CD4-positive, alpha-beta T cell treated with Interferon gamma for 1 hour (primary cell): Measurements from ENCODE around the gene SOCS2.
"Not testable (repeated sequence)": the region's sequence is repeated elsewhere in the genome, so short reads cannot be mapped to it uniquely, and the experiment has no call there.

Experiments used
- DNase-seq: peaks from one replicate; pipeline ENCODE4 v3.0.0-alpha.2; 2020

Gene SOCS2

DNA sequence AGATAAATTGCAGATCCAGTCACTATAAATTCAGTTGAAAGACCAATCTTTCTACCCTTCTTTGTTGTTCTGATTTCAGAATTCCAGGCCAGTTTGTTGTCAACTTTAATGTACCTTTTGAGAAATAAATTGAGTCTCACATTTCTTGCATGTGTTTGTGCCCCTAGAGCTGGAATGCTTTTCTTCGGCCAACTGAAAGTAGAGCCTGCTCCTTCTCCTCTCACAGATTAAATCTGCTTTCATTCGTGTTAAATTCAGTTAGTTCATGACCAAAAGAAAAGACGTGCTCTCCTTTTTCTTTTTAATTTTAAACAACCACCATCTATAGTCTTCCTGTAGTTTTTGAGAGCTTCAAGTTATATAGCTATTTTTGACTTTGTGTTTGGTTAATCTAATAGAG, 22.9 kb downstream of the SOCS2 start:
- no peak for DNase-seq

DNA sequence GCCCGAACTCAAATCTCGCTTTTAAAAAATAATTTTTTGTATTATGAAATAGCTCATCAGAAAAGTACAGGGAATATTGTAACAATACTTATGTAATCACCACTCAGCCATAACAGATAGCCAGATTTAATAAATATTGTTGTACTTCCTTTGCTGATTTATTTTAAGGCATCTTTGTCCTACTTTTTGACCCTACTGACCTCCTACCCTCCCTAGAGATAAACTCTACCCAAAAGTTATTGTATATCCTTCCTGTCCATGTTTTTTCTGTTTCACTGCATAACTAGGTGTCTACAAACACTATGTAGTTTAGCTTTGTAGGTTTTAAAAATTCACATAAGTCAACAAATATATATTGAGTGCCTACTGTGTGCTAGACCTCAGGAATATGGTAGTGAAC, 25.1 kb downstream of the SOCS2 start:
- no peak for DNase-seq

DNA sequence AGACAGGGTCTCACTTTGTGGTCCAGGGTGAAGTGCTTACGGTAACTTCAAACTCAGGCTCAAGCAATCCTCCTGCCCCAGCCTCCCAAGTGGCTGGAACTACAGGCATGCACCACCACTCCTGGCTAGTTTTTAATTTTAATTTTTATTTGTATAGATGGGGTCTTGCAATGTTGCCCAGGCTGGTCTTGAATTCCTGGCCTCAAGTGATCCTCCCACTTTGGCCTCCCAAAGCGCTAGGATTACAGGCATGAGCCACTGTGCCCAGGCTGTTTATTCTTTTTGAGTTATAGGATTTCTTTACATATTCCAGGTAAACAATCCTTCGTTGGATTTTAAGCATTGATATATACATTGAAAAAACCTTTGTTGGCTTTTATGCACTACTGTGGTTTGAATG, 26.7 kb downstream of the SOCS2 start:
- DNase-seq = no peak

DNA sequence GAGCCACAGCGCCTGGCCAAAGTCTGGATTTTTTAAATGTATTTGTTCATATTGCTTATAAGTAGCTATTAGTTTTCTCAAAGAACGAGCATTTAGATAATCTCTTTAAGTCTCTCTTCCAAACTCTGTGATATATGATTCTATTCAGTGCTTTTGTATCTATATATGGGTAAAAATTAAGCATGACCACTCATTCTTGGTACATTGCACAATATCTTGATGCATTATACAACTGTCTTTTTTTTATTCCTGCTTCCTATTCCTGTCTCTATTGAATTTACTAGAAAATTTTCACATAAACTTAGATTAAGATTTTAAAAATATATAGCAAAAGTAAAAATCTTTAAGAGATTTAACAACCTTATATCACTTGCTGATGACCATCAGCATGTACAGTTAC, 29.1 kb downstream of the SOCS2 start:
- DNase-seq = no peak

DNA sequence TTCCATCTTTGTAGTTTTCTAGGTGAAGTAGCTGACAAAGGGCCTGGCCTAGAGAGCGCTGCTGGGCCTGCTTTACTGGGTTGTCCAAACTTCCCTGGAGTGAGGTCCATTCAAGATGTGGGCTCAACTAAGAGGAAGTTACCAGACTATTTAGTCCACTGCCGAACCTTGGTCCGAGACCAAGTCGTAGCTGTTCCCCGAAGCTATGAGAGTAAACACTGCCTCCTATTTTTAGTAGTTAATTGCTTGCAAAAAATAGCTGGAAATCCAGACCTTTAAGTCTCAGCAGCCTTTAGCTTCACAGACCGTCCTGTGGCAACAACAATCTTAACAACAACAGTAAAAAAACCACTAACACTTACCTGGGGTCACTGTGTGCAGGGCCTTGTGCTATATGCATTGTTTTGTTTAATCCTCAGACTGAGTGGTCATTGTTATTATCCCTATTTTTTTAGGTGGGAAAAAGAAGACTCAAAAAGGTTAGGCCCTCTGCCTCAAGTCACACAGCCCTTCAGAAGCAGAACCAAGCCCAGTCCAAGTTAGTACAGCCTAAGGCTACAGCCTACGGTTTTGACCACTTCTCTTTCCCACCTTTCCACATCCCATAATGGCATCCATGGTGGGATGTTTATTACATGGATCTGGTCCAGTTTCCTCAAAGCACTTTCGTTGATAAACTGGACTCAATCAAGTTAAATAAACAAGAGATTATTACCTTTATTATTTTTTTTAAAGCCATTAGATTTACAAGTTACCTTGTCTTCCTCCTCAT, 30.6 kb downstream of the SOCS2 start:
- no peak for DNase-seq

DNA sequence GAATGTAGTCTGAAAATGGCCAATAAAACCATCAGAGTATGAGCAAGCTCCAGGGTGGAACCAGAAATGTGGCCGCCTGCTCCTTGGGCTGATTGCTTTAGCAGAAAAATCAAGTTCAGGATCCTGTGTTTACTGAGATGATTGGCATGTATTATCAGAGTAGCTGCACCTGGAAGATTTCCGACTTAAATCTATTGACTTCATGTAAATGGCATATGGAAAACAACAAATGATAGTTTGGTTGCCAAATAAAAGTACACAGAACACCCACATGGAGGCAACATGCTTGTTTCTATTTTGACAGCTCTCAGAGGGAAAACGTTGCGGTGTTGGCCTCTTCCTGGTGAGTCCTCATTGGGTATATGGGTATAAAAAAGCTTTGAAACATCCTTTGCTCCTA, 31.3 kb downstream of the SOCS2 start:
- DNase-seq = no peak

DNA sequence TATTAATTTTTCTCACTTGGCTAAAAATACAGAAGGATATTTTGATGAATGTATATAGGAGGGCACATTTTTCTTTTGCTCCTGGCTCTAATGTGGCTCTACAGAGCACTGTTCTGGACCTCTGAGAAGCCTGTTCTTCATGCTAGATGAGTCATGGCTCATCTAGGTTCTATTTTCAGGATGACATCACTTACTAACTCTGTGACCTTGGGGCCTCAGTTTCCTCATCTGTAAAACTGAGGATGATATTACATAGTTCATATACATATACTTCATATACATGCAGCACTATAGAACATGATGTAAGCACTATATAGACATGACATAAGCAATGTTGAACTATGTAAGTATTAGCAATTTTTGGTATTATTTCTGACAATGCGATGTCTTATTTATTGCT, 35.8 kb downstream of the SOCS2 start:
- no peak for DNase-seq

DNA sequence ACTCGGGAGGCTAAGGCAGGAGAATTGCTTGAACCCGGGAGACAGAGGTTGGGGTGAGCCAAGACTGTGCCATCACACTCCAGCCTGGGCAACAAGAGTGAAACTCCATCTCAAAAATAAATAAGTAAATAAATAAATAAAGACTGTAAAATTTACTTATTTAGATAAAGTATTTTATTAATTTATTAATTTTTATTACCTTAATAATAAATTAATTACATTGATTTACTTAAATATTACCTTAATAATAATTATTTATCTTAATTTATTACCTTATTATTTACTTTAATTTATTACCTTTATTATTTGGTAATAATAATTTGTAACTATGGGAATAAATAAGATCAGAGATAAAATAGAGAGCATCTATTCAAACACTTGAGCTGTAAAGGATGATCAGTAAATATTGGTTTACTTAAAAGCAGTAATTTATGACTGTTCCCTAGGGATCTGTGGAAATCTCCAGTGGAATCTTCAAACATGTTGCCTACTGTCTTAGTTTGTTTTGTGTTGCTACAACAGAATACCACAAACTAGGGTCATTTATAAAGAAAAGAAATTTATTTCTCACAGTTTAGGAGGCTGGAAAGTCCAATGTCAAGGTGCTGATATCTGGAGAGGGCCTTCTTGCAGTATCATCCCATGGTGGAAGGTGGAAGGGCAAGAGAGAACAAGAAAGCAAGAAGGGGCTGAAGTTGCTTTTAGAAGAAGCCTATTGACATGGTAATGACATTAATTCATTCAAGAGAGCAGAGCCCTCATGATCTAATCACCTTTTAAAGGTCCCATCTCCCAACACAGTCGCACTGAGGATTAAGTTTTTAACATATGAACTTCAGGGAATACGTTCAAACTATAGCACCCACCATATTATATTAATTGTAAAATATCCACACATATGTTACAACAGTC, 37.1 kb downstream of the SOCS2 start:
- DNase-seq = no peak

DNA sequence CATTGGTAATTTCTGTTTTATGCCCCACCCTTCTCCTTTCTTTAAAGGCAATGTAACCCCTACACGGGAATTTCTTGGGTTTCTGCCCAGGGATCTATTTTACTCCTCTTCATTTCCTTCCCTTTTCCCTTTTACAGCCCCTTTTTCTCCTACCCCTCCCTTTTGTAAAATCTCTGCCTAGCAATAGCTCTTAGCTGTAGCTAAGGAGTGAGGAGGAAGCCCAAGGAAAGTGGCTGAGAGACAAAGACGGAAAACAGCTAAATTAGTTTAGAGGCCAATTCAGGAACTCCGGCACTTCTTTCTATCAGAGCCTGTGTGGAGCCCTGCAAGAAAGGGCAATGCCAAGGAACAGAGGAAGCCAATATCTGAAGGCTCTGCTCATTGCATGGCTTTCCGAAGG, 40.3 kb downstream of the SOCS2 start:
- no peak for DNase-seq

DNA sequence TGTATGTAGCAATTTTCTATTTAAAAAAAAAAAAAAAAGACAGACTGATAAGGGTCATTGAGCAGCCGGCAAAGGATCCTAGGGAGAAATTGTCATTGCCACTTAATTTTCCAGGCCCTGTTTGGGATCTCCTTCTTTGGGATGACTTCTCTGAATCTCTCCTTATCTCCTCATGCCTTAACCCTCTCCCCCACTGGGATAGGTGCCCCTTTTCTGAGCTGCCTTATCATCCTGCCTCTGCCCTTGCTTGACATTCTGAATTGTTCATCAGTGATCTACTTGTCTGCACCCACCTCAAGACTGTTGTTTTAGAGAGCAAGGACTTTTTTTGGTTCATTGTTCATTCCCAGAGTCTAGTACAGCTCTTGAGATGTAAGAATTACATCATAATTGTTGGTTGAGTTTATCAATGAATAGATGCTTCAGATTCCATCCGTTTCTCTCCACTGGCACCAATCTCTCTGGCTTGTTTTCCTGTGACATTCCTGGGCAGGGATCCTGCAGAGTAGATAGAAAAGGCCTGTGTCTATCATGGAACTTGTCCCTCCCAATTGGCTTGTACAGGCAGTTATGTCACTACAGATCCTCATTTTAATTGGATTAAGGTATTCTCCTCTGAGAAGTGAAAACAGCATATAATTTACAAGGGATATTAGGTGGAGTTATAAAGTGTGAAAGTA, 42.6 kb downstream of the SOCS2 start:
- DNase-seq = no peak

DNA sequence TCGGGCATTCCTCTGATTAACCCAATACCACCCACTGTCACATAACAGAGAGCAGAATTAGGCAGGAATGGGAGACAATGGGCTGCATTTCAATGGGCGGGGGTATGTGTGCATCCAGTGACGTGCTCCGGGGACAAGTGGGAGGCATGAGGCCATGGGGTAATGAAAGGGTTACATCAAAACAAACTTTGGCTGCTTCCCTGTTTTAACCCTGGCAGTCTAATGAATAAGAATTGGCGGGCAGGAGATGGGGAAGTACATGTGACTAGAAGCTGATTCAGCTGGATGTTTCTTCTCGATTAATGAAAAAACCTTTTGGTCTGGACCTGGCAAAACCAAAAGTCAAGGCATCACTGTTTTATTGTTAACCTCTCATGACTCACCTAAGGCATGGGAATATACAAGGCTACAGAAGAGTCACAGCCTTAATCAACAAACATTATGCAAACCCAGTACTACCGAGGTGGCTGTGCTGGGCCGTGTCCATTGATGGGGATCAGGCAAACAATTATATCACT, 44.2 kb downstream of the SOCS2 start:
- DNase-seq = no peak

DNA sequence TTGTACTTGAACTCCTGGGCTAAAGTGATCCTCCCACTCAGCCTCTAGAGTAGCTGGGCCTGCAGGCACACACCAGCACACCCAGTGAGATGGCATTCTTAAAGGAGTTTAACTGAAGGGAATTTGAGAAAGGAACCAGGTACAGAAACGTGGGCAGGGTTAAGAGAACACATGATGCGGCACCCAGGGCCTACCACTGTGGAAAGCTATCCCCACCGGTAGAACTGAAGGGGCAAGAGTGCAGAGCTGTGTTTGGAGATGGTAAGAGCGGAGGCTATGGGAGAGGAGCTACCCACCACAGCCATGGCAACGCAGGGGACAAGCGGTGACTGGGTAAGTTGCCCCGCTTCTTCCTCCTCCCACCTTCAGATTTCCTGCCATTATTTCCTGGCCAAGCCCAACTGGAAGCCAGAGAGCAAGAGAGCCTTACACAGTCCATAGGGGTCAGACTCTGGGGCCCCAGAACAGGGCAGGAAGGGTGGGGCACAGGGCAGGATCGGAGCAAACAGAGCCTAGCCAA, 46.5 kb downstream of the SOCS2 start:
- no peak for DNase-seq

DNA sequence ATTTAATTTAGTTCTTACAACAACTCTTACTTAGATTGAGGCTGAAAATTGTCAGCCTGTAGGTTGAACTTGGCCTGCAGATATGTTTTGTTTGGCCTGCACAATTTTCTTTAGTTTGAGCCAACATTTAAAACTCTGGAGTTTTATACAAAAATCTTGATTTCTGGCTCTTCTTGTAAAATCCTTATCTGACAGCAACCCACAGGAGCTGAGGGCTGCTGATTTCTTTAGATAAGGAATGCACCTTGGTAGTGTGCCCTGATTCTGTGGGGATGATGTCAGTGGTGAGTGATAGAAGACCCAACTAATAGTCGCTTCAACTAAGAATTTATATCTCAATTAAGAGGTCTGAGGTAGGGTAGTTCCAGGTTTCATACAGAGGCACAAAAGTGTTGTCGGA, 49.5 kb downstream of the SOCS2 start:
- DNase-seq = no peak

DNA sequence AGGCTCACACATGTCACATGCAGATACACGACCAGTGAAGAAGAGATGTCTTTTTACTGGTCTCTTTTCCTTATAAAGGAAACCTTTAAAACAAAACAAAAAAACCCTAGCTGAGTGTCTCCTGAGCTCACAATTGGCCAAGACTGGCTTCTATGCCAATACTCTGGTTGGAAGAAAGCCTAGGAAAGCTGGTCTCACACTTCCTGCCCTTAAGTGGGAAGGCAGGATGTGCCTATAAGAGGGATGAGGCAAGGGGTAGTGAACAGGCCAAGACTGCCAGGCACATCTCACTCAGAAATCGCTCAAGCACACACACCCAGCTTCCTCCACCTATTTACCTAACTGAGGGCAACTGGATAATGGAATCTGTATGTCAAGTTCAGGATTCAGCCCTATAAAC, 50.0 kb downstream of the SOCS2 start:
- DNase-seq = no peak

DNA sequence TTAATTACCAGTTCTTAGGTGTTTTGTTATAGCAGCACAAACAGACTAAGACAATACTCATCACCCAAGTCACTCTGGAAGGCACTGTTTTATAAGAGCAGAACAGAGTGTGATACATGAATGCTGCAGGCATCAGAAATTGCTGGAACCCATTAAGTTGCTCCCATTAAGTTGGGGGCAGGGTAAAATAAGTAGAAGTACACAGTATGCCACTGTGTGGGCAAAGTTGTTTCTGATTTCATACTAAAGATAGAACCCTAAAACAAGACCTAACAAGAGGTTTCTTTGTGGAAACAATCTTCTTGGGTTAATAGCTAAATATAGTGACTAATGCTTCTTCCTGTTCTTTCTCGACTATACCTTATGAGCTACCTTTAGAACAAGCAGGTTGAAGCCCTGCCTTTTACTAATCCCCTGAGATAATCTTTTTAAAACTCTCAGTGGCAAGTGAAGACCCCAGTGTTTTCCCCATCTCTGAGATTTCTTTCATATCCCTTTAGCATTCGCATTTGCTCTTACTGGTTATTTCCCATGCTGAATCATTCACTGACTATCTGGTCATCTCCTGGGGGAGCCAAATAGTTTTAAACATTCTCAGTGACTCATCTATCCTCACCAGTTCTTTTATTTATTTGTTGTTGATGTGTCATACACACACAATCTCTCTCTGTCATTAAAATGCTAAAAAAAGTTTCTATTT, 52.3 kb downstream of the SOCS2 start:
- DNase-seq = no peak

DNA sequence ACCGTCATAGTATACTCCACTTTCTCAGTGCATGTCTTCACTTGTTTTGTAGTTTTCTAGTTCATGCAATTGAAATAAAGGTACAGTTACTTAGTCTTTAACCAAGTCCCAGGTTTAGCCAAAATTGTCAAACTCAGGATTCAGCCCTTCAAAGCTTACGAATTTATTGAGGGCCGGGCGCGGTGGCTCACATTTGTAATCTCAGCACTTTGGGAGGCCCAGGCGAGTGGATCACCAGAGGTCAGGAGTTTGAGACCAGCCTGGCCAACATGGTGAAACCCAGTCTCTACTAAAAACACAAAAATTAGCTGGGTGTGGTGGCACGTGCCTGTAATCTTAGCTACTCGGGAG, 52.8 kb downstream of the SOCS2 start:
- DNase-seq = not testable (repeated sequence)

DNA sequence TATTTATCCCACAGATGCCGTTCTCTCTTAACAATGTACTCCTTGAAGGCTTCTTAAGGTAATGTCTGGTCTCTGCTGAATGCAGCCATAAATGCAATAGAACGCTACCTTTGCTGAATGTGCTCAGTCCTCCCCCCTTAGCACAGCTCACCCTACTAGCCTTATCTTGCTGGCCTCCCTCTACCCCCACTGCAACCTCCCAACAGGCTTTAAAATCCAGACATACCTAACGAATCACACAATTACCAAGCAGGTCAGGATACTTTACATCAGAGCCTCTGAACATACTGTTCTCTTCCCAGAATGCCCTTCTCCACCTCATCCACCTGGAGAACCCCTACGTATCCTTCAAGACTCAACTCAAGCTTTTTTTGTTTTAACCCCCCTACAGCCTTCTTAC, 53.7 kb downstream of the SOCS2 start:
- DNase-seq = no peak
